SKM-1 (cell line): Measurements from ENCODE around the gene SF3B1.
"Not testable (repeated sequence)": the region's sequence is repeated elsewhere in the genome, so short reads cannot be mapped to it uniquely, and the experiment has no call there.

Experiments used
- DNase-seq: peaks from one replicate; lab custom pipeline; 2025; ENCODE audit not compliant: unreplicated experiment; lab: John Stamatoyannopoulos, UW

The SF3B1 gene

DNA sequence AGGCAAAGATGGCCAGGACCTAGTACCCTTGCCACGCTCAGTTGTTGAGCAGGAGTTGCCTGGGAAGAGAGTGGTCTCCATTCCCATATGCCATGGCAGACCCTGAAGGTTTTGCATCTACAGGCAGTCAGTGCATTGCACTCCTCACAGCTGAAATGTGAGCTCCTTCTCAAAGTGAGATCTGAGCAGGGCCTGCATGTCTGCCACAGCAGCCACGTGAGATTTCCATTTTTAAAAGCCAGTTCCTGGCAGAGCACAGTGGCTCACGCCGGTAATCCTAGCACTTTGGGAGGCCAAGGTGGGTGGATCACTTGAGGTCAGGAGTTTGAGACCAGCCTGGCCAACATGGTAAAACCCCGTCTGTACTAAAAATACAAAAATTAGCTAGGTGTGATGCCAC is 90.9 kb downstream of the SF3B1 start:
- not testable (repeated sequence) for DNase-seq

- DNase-seq = no peak
Measured at GRCh38 chr2:197340591-197340990, 94.2 kb downstream of the SF3B1 start.
